ENCODE measurements around the gene CABP1. TPM values are rescaled to one million over a fixed set of nuclear protein-coding genes. Genes with fewer than 3 reads are reported as not detected.
"Not testable (repeated sequence)": the region's sequence is repeated elsewhere in the genome, so short reads cannot be mapped to it uniquely, and the experiment has no call there.

The CABP1 gene
- total RNA-seq, 1 experiment from 2014 or later: 3.0 TPM

DNA sequence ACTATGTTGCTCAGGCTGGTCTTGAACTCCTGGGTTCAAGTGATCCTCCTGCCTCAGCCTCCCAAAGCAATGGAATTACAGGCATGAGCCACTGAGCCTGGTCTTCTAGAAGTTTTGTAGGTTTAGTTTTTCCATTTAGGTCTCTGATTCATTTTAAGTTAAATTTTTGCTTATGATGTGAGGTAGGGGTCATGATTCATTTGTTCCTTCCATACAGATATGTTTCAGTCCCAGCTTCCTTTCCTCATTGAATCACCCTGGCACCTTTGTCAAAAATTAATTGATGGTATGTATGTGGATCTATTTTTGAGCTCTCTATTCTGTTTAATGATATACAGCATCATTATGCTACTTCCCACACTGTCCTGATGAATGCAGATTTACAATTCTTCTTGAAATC lies 25.6 kb upstream of the CABP1 start:
- no peak overlapping the region for H2AK5ac ChIP-seq (ENCODE audit: insufficient read length, low read length)
- no peak overlapping the region for H2BK120ac ChIP-seq (ENCODE audit: low read depth, low read length, poor library complexity, severe bottlenecking)
- Mint-ChIP-seq H3K36me3 (ENCODE audit: insufficient read depth in 1 of 3, low read depth in 3 of 3) (peaks cover 0 to 4% (median 0%) of the 10 kb centered on the region in 3 experiments; a peak in 1 of 7 replicates), H3K4me3 (no peak overlapping the region), H3K27me3 (ENCODE audit: low read depth) (peaks cover 11% of the 10 kb centered on the region), H3K9me3 (peaks cover 2 to 4% of the 10 kb centered on the region in 2 experiments; a peak in 3 of 5 replicates), H3K27ac (no peak overlapping the region), H3K4me1 (peaks cover 11 to 12% of the 10 kb centered on the region in 2 experiments)
- no peak overlapping the region for H3K27ac ChIP-seq (ENCODE audit: insufficient read length, low read depth, low read length)
- no peak overlapping the region for H3K23ac ChIP-seq (ENCODE audit: insufficient read length, low read depth, low read length)
- H3K9me3 ChIP-seq (ENCODE audit: control insufficient read depth, low read depth, low read length): no peaks in the 10 kb centered on the region
- no peak overlapping the region for H4K91ac ChIP-seq (ENCODE audit: insufficient read length, low read depth, low read length)
- H2AFZ ChIP-seq (ENCODE audit: low read length): no peak overlapping the region
- H3K4me1 ChIP-seq (ENCODE audit: insufficient read depth, low read length): peaks cover 2% of the 10 kb centered on the region; the same call in 1 of the 2 replicates
- H2BK15ac ChIP-seq (ENCODE audit: low read depth, low read length): no peak overlapping the region
- H3K14ac ChIP-seq (ENCODE audit: insufficient read depth, low read length): no peak overlapping the region
- H3K79me1 ChIP-seq (ENCODE audit: insufficient read depth, low read depth, low read length, poor library complexity, severe bottlenecking): no peaks in the 10 kb centered on the region
- no peaks in the 10 kb centered on the region for H3K27me3 ChIP-seq (ENCODE audit: insufficient read depth, low read length)
- H3K4me2 ChIP-seq (ENCODE audit: insufficient read depth, insufficient read length, low read length): no peak overlapping the region
- H3K9ac ChIP-seq (ENCODE audit: extremely low read depth, insufficient read length, low read length): no peak overlapping the region
- TF ChIP-seq, protein P1, sequence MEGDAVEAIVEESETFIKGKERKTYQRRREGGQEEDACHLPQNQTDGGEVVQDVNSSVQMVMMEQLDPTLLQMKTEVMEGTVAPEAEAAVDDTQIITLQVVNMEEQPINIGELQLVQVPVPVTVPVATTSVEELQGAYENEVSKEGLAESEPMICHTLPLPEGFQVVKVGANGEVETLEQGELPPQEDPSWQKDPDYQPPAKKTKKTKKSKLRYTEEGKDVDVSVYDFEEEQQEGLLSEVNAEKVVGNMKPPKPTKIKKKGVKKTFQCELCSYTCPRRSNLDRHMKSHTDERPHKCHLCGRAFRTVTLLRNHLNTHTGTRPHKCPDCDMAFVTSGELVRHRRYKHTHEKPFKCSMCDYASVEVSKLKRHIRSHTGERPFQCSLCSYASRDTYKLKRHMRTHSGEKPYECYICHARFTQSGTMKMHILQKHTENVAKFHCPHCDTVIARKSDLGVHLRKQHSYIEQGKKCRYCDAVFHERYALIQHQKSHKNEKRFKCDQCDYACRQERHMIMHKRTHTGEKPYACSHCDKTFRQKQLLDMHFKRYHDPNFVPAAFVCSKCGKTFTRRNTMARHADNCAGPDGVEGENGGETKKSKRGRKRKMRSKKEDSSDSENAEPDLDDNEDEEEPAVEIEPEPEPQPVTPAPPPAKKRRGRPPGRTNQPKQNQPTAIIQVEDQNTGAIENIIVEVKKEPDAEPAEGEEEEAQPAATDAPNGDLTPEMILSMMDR (conservative IDR thresholded peaks at IDR 0.05): no peak
- H3T11ph ChIP-seq (ENCODE audit: low read length): no peak overlapping the region
- no peak for DNase-seq
- H3K23me2 ChIP-seq (ENCODE audit: insufficient read length, low read depth, low read length, poor library complexity, severe bottlenecking): no peaks in the 10 kb centered on the region
- no peaks in the 10 kb centered on the region for H4K20me1 ChIP-seq (ENCODE audit: control insufficient read depth, insufficient read depth, insufficient read length)
- H2BK5ac ChIP-seq (ENCODE audit: insufficient read length, low read length): no peak overlapping the region
- H3K4ac ChIP-seq (ENCODE audit: low read depth, low read length): no peak overlapping the region
- H3K79me2 ChIP-seq (ENCODE audit: insufficient read depth, low read length): no peaks in the 10 kb centered on the region
- H2BK20ac ChIP-seq (ENCODE audit: low read depth, low read length, poor library complexity, severe bottlenecking): no peak overlapping the region
- H2BK12ac ChIP-seq (ENCODE audit: insufficient read length, low read depth, low read length): no peak overlapping the region
- H3K18ac ChIP-seq (ENCODE audit: insufficient read length, low read depth, low read length): no peak overlapping the region
- no peak overlapping the region for H4K5ac ChIP-seq (ENCODE audit: insufficient read length, low read depth, low read length)
- no peak overlapping the region for H4K8ac ChIP-seq (replicated peaks; ENCODE audit: insufficient read length, low read depth, low read length)
- no peak overlapping the region for H3K56ac ChIP-seq (ENCODE audit: insufficient read length, low read depth, low read length)

DNA sequence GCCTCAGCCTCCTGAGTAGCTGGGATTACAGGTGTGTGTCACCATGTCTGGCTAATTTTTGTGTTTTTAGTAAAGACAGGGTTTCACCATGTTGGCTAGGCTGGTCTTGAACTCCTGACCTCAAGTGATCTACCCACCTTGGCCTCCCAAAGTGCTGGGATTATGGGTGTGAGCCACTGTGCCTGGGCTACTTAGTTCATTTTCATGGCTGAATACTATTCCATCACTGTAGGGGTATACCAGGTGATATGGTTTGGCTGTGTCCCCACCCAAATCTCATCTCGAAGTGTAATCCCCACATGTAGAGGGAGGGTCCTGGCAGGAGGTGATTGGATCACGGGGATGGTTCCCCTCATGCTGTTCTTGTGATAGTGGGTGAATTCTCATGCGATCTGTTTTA lies 23.2 kb upstream of the CABP1 start:
- H3K4me1 Mint-ChIP-seq: peaks cover 11 to 13% of the 10 kb centered on the region in 2 experiments

More for the DNA sequence above, 23.2 kb upstream of the CABP1 start:
- H2BK5ac ChIP-seq (ENCODE audit: insufficient read length, low read length); H3K14ac ChIP-seq (ENCODE audit: insufficient read depth, low read length); H3K27ac ChIP-seq (ENCODE audit: insufficient read length, low read depth, low read length); H4K8ac ChIP-seq (replicated peaks; ENCODE audit: insufficient read length, low read depth, low read length); H3K79me1 ChIP-seq (ENCODE audit: insufficient read depth, low read depth, low read length, poor library complexity, severe bottlenecking); H4K5ac ChIP-seq (ENCODE audit: insufficient read length, low read depth, low read length); H2BK120ac ChIP-seq (ENCODE audit: low read depth, low read length, poor library complexity, severe bottlenecking); H3K79me2 ChIP-seq (ENCODE audit: insufficient read depth, low read length); H3K9me3 ChIP-seq (ENCODE audit: control insufficient read depth, low read depth, low read length); H2BK20ac ChIP-seq (ENCODE audit: low read depth, low read length, poor library complexity, severe bottlenecking); DNase-seq; H3K23me2 ChIP-seq (ENCODE audit: insufficient read length, low read depth, low read length, poor library complexity, severe bottlenecking); H3K4me3 Mint-ChIP-seq; H3K9ac ChIP-seq (ENCODE audit: extremely low read depth, insufficient read length, low read length); H3K4me2 ChIP-seq (ENCODE audit: insufficient read depth, insufficient read length, low read length); H3K27me3 ChIP-seq (ENCODE audit: insufficient read depth, low read length); H3K23ac ChIP-seq (ENCODE audit: insufficient read length, low read depth, low read length); H3K27ac Mint-ChIP-seq; H3K9me3 Mint-ChIP-seq; H2BK15ac ChIP-seq (ENCODE audit: low read depth, low read length); H3T11ph ChIP-seq (ENCODE audit: low read length); H3K18ac ChIP-seq (ENCODE audit: insufficient read length, low read depth, low read length); H2AFZ ChIP-seq (ENCODE audit: low read length); H2BK12ac ChIP-seq (ENCODE audit: insufficient read length, low read depth, low read length); H3K36me3 Mint-ChIP-seq (ENCODE audit: insufficient read depth in 1 of 3, low read depth in 3 of 3); H2AK5ac ChIP-seq (ENCODE audit: insufficient read length, low read length); H4K91ac ChIP-seq (ENCODE audit: insufficient read length, low read depth, low read length); H3K4ac ChIP-seq (ENCODE audit: low read depth, low read length); H4K20me1 ChIP-seq (ENCODE audit: control insufficient read depth, insufficient read depth, insufficient read length); H3K56ac ChIP-seq (ENCODE audit: insufficient read length, low read depth, low read length); H3K4me1 ChIP-seq (ENCODE audit: insufficient read depth, low read length): not testable (repeated sequence)
- H3K27me3 Mint-ChIP-seq (ENCODE audit: low read depth): peaks cover 11% of the 10 kb centered on the region
- WGBS (ENCODE audit: extremely low coverage, insufficient read length, low lambda C conversion rate): no CpG with 5 or more reads among the region's 3 CpGs
